ENCODE data around the gene BTNL9.
"Not testable (repeated sequence)": the region's sequence is repeated elsewhere in the genome, so short reads cannot be mapped to it uniquely, and the experiment has no call there.

DNA sequence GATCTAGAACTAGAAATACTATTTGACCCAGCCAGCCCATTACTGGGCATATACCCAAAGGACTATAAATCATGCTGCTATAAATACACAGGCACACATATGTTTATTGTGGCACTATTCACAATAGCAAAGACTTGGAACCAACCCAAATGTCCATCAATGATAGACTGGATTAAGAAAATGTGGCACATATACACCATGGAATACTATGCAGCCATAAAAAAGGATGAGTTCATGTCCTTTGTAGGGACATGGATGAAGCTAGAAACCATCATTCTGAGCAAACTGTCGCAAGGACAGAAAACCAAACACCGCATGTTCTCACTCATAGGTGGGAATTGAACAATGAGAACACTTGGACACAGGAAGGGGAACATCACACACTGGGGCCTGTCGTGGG lies 55.1 kb downstream of the BTNL9 start:
- TF ChIP-seq, protein P1, sequence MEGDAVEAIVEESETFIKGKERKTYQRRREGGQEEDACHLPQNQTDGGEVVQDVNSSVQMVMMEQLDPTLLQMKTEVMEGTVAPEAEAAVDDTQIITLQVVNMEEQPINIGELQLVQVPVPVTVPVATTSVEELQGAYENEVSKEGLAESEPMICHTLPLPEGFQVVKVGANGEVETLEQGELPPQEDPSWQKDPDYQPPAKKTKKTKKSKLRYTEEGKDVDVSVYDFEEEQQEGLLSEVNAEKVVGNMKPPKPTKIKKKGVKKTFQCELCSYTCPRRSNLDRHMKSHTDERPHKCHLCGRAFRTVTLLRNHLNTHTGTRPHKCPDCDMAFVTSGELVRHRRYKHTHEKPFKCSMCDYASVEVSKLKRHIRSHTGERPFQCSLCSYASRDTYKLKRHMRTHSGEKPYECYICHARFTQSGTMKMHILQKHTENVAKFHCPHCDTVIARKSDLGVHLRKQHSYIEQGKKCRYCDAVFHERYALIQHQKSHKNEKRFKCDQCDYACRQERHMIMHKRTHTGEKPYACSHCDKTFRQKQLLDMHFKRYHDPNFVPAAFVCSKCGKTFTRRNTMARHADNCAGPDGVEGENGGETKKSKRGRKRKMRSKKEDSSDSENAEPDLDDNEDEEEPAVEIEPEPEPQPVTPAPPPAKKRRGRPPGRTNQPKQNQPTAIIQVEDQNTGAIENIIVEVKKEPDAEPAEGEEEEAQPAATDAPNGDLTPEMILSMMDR (IDR thresholded peaks at IDR 0.05): not testable (repeated sequence)
- not testable (repeated sequence) for TF ChIP-seq POLR2AphosphoS5 (IDR thresholded peaks at IDR 0.05)
